Trophoblast cell (in vitro differentiated cells and primary cell): ENCODE measurements around the gene FCHSD2.
A peak's percentile ranks its signal among the peaks of the same experiment; 100 is the strongest.

ENCODE experiments used
- DNase-seq, 2 donors: peaks; one replicate each; pipeline ENCODE4 v3.0.0-alpha.2; 2016
- H2AFZ ChIP-seq: 2 replicates; pipeline ENCODE4 v1.6.1; 2013; ENCODE audit warnings: low read length, moderate library complexity, mild to moderate bottlenecking; ENCODE audit not compliant: insufficient read depth, poor library complexity
- H2AK5ac ChIP-seq: 2 replicates; pipeline ENCODE4 v1.6.1; 2013; ENCODE audit warnings: mild to moderate bottlenecking, low read length
- H2BK120ac ChIP-seq: 2 replicates; pipeline ENCODE4 v1.6.1; 2013; ENCODE audit warnings: low read length, mild to moderate bottlenecking, moderate library complexity; ENCODE audit not compliant: insufficient read depth, poor library complexity
- H2BK12ac ChIP-seq: 2 replicates; pipeline ENCODE4 v1.6.1; 2013; ENCODE audit warnings: mild to moderate bottlenecking, low read length, moderate library complexity
- H2BK5ac ChIP-seq: 2 replicates; pipeline ENCODE4 v1.6.1; 2013; ENCODE audit warnings: low read length, low read depth, moderate library complexity, mild to moderate bottlenecking; ENCODE audit not compliant: poor library complexity
- H3K14ac ChIP-seq: 2 replicates; pipeline ENCODE4 v1.6.1; 2013; ENCODE audit warnings: mild to moderate bottlenecking, low read length
- H3K18ac ChIP-seq: 2 replicates; pipeline ENCODE4 v1.6.1; 2013; ENCODE audit warnings: mild to moderate bottlenecking, low read length
- H3K23ac ChIP-seq: 2 replicates; pipeline ENCODE4 v1.6.1; 2013; ENCODE audit warnings: low read length
- H3K27ac ChIP-seq: 2 replicates; pipeline ENCODE4 v1.5.1; 2013; ENCODE audit warnings: low read depth, mild to moderate bottlenecking, inconsistent platforms, low read length, moderate library complexity
- H3K27me3 ChIP-seq: 2 replicates; pipeline ENCODE4 v1.6.1; 2013; ENCODE audit warnings: inconsistent platforms, mild to moderate bottlenecking, low read length, moderate library complexity; ENCODE audit not compliant: insufficient read depth
- H3K36me3 ChIP-seq, 2 experiments: 1 replicate in 1 of 2; 2 replicates in 1 of 2; pipeline ENCODE4 v1.6.1; 2013; ENCODE audit warnings: low read length in 2 of 2, mild to moderate bottlenecking in 2 of 2, moderate library complexity in 1 of 2; ENCODE audit not compliant: insufficient read depth in 2 of 2, control insufficient read depth in 1 of 2
- H3K4ac ChIP-seq: 2 replicates; pipeline ENCODE4 v1.6.1; 2013; ENCODE audit warnings: low read depth, mild to moderate bottlenecking, low read length, moderate library complexity
- H3K4me1 ChIP-seq, 2 experiments: 1 replicate in 1 of 2; 2 replicates in 1 of 2; pipeline ENCODE4 v1.6.1; 2013; ENCODE audit warnings: low read length in 2 of 2, mild to moderate bottlenecking in 2 of 2, moderate library complexity in 1 of 2; ENCODE audit not compliant: insufficient read depth in 2 of 2, control insufficient read depth in 1 of 2
- H3K4me2 ChIP-seq: 2 replicates; pipeline ENCODE4 v1.6.1; 2013; ENCODE audit warnings: inconsistent platforms, mild to moderate bottlenecking, low read length, moderate library complexity
- H3K4me3 ChIP-seq: 2 replicates; pipeline ENCODE4 v1.5.1; 2013; ENCODE audit warnings: mild to moderate bottlenecking, low read depth, low read length, inconsistent platforms
- H3K79me1 ChIP-seq: one replicate; pipeline ENCODE4 v1.6.1; 2013; ENCODE audit warnings: low read length
- H3K79me2 ChIP-seq: 2 replicates; pipeline ENCODE4 v1.6.1; 2013; ENCODE audit warnings: low read length, mild to moderate bottlenecking; ENCODE audit not compliant: control insufficient read depth, insufficient read depth, poor library complexity
- H3K9ac ChIP-seq: 2 replicates; pipeline ENCODE4 v1.6.1; 2013; ENCODE audit warnings: mild to moderate bottlenecking, low read length
- H3K9me3 ChIP-seq: 2 replicates; pipeline ENCODE4 v1.6.1; 2013; ENCODE audit warnings: low read depth, mild to moderate bottlenecking, control low read depth, inconsistent platforms, low read length; ENCODE audit not compliant: insufficient read depth
- H4K12ac ChIP-seq: 2 replicates; pipeline ENCODE4 v1.6.1; 2013; ENCODE audit warnings: low read depth, mild to moderate bottlenecking, low read length, moderate library complexity
- H4K8ac ChIP-seq: 2 replicates; pipeline ENCODE4 v1.6.1; 2013; ENCODE audit warnings: low read depth, mild to moderate bottlenecking, low read length, moderate library complexity
- H4K91ac ChIP-seq: one replicate; pipeline ENCODE4 v1.6.1; 2013; ENCODE audit warnings: low read depth, mild to moderate bottlenecking, low read length, moderate library complexity
- WGBS: extraction: QIAGEN DNeasy Blood & Tissue Kit; methylation state at CpG from one replicate; pipeline ENCODE4 v1.1.7; 2013; ENCODE audit warnings: missing lambda C conversion rate; ENCODE audit not compliant: insufficient read length, insufficient coverage; ENCODE audit errors: extremely low coverage; 5-methylcytosine and 5-hydroxymethylcytosine counted together

The FCHSD2 gene

GRCh38 chr11:73017024-73017751 is 124.9 kb downstream of the FCHSD2 start:
- no CpG with 5 or more reads among the region's 8 CpGs for WGBS
- no peak overlapping the region for H3K18ac ChIP-seq
- no peak overlapping the region for H4K91ac ChIP-seq
- H2BK120ac ChIP-seq, result no peak overlapping the region
- peak overlapping the region; percentile 81 for H3K23ac ChIP-seq
- peaks cover 3% of the 10 kb centered on the region for H3K9me3 ChIP-seq
- H3K4me3 ChIP-seq, result peak overlapping the region; percentile 16
- no peak overlapping the region for H3K14ac ChIP-seq
- H4K12ac ChIP-seq, result no peak overlapping the region
- H3K27ac ChIP-seq, result no peak overlapping the region
- no peak overlapping the region for H3K9ac ChIP-seq
- H3K79me2 ChIP-seq, result no peaks in the 10 kb centered on the region
- H2AFZ ChIP-seq, result no peak overlapping the region
- H2AK5ac ChIP-seq, result no peak overlapping the region
- H4K8ac ChIP-seq, result no peak overlapping the region
- H3K4ac ChIP-seq, result no peak overlapping the region
- no peak for DNase-seq
- H3K27me3 ChIP-seq, result no peaks in the 10 kb centered on the region
- H2BK5ac ChIP-seq, result no peak overlapping the region
- no peaks in the 10 kb centered on the region for H3K36me3 ChIP-seq
- H3K4me1 ChIP-seq, result no peaks in the 10 kb centered on the region
- H3K4me2 ChIP-seq, result no peak overlapping the region
- H3K79me1 ChIP-seq, result no peaks in the 10 kb centered on the region
- no peak overlapping the region for H2BK12ac ChIP-seq

GRCh38 chr11:73013021-73013420 is 129.1 kb downstream of the FCHSD2 start:
- Histone ChIP-seq H3K79me1 (no peaks in the 10 kb centered on the region), H3K4me2 (no peak overlapping the region), H3K14ac (no peak overlapping the region), H3K4me3 (no peak overlapping the region), H3K9me3 (peaks cover 9% of the 10 kb centered on the region), H2AFZ (no peak overlapping the region), H4K12ac (no peak overlapping the region), H3K27ac (no peak overlapping the region), H2AK5ac (no peak overlapping the region), H3K27me3 (no peaks in the 10 kb centered on the region), H2BK12ac (no peak overlapping the region), H3K4ac (no peak overlapping the region), H3K36me3 (no peaks in the 10 kb centered on the region), H2BK5ac (no peak overlapping the region), H3K4me1 (no peaks in the 10 kb centered on the region), H4K8ac (no peak overlapping the region), H4K91ac (no peak overlapping the region), H3K9ac (no peak overlapping the region), H2BK120ac (no peak overlapping the region), H3K18ac (no peak overlapping the region), H3K79me2 (no peaks in the 10 kb centered on the region), H3K23ac (no peak overlapping the region)
- peak; percentile 11 to 37 for DNase-seq
- WGBS, result no CpG with 5 or more reads among the region's 1 CpG

GRCh38 chr11:73012121-73012863 is 129.8 kb downstream of the FCHSD2 start:
- H2AFZ ChIP-seq, result no peak overlapping the region
- no peak overlapping the region for H3K14ac ChIP-seq
- no peak overlapping the region for H3K4me2 ChIP-seq
- H3K4me3 ChIP-seq, result no peak overlapping the region
- no peaks in the 10 kb centered on the region for H3K36me3 ChIP-seq
- H3K4ac ChIP-seq, result no peak overlapping the region
- no peaks in the 10 kb centered on the region for H3K4me1 ChIP-seq
- DNase-seq, result peak in 1 of 2 donors; percentile 45
- no peak overlapping the region for H2AK5ac ChIP-seq
- no peak overlapping the region for H3K27ac ChIP-seq
- H3K18ac ChIP-seq, result no peak overlapping the region
- H4K8ac ChIP-seq, result no peak overlapping the region
- H3K79me2 ChIP-seq, result no peaks in the 10 kb centered on the region
- H4K12ac ChIP-seq, result no peak overlapping the region
- WGBS, result no CpG with 5 or more reads among the region's 2 CpGs
- H2BK120ac ChIP-seq, result no peak overlapping the region
- no peak overlapping the region for H4K91ac ChIP-seq
- H2BK5ac ChIP-seq, result no peak overlapping the region
- peaks cover 9% of the 10 kb centered on the region for H3K9me3 ChIP-seq
- H3K9ac ChIP-seq, result no peak overlapping the region
- no peak overlapping the region for H2BK12ac ChIP-seq
- H3K27me3 ChIP-seq, result no peaks in the 10 kb centered on the region
- H3K79me1 ChIP-seq, result no peaks in the 10 kb centered on the region
- no peak overlapping the region for H3K23ac ChIP-seq

- Histone ChIP-seq H3K4ac (no peak overlapping the region), H3K14ac (no peak overlapping the region), H3K36me3 (no peaks in the 10 kb centered on the region), H3K27ac (no peak overlapping the region), H3K79me2 (no peaks in the 10 kb centered on the region), H3K9me3 (peaks cover 6% of the 10 kb centered on the region), H3K4me3 (no peak overlapping the region), H3K9ac (no peak overlapping the region), H4K8ac (no peak overlapping the region), H2AK5ac (no peak overlapping the region), H3K4me1 (no peaks in the 10 kb centered on the region), H4K91ac (no peak overlapping the region), H3K27me3 (no peaks in the 10 kb centered on the region), H2BK120ac (no peak overlapping the region), H2BK5ac (no peak overlapping the region), H2AFZ (no peak overlapping the region), H3K79me1 (no peaks in the 10 kb centered on the region), H4K12ac (no peak overlapping the region), H2BK12ac (no peak overlapping the region), H3K4me2 (no peak overlapping the region), H3K18ac (no peak overlapping the region), H3K23ac (no peak overlapping the region)
- no CpG with 5 or more reads among the region's 2 CpGs for WGBS
- DNase-seq, result no peak
Observed at GRCh38 chr11:73011126-73011817, 130.8 kb downstream of the FCHSD2 start.
